ENCODE measurements around the gene LITAF.

DNA sequence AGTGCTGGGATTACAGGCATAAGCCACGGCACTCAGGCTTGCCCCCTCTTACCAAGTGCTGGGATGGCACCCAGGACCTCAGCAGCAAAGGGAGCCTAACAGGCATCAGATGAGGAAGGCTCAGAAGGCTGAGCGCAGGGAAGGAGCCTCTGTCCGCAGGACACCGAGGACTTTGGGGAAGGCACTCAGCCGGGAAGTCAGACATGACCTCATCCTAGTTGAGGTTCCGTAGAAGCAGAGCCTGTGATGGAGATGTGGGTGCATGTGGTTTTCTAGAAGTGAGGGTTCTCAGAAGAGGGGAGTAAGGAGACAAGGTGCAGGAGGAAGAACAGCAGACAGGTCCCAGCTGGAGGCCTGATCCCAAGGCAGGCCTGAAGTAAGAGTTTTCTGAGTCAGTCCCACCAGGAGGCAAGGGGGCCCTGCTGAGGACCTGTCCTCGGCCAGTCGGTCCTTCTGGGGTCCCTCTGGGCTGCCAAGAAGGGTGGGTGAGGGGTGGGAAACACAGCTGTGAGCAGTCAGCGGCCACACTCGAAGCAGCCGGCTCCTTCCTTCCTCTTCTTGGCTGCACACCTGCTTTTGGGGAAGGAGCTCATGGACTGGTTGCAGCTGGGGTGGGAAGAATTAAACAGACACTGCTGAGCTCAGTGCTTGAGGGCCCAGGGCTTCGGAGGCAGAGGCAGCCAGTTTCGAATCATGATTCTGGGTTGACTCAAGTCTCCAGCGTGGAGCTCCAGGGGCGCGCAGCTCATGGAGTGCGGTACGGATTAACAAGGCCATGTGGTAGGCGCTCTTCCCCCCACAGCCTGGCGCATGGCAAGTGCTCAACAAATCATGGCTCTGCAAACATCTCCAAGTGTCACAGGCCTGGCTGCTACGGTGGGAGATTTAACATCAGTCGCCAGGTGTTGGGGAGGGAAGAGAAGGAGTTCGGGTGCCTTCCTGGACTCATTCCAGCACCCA is 42.6 kb upstream of the LITAF start:
- TF ChIP-seq, protein P1, sequence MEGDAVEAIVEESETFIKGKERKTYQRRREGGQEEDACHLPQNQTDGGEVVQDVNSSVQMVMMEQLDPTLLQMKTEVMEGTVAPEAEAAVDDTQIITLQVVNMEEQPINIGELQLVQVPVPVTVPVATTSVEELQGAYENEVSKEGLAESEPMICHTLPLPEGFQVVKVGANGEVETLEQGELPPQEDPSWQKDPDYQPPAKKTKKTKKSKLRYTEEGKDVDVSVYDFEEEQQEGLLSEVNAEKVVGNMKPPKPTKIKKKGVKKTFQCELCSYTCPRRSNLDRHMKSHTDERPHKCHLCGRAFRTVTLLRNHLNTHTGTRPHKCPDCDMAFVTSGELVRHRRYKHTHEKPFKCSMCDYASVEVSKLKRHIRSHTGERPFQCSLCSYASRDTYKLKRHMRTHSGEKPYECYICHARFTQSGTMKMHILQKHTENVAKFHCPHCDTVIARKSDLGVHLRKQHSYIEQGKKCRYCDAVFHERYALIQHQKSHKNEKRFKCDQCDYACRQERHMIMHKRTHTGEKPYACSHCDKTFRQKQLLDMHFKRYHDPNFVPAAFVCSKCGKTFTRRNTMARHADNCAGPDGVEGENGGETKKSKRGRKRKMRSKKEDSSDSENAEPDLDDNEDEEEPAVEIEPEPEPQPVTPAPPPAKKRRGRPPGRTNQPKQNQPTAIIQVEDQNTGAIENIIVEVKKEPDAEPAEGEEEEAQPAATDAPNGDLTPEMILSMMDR (tag by site-specific recombination; IDR thresholded peaks at IDR 0.05): no peak
- no peak for TF ChIP-seq ZNF621 (tag by site-specific recombination; IDR thresholded peaks at IDR 0.05)
- TF ChIP-seq, protein P2, sequence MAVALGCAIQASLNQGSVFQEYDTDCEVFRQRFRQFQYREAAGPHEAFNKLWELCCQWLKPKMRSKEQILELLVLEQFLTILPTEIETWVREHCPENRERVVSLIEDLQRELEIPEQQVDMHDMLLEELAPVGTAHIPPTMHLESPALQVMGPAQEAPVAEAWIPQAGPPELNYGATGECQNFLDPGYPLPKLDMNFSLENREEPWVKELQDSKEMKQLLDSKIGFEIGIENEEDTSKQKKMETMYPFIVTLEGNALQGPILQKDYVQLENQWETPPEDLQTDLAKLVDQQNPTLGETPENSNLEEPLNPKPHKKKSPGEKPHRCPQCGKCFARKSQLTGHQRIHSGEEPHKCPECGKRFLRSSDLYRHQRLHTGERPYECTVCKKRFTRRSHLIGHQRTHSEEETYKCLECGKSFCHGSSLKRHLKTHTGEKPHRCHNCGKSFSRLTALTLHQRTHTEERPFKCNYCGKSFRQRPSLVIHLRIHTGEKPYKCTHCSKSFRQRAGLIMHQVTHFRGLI (tag by site-specific recombination; IDR thresholded peaks at IDR 0.05): no peak
